Renal cortex interstitium (tissue), 11 donors: ENCODE measurements around the gene LILRB3. TPM values are rescaled to one million over a fixed set of nuclear protein-coding genes. Genes with fewer than 3 reads are reported as not detected.
"Not testable (repeated sequence)": the region's sequence is repeated elsewhere in the genome, so short reads cannot be mapped to it uniquely, and the experiment has no call there.

ENCODE experiments used
- DNase-seq, 11 donors: peaks; one replicate each; pipeline ENCODE4 v3.0.0-alpha.2; 2013; ENCODE audit warnings: low read depth in 9 of 11, low spot score in 4 of 11; ENCODE audit errors: extremely low read depth in 1 of 11
- polyA plus RNA-seq, 3 donors: library from polyadenylated mRNA; unstranded; fragments of 120-200 nt; gene quantifications; one replicate each; pipeline ENCODE4 v1.2.1, GENCODE V29; 2013; ENCODE audit not compliant: insufficient read length in 3 of 3

Gene LILRB3
- polyA plus RNA-seq, 3 donors: 1.0 to 3.8 (median 1.5) TPM

GRCh38 chr19:54247106-54247930, 24.5 kb upstream of the LILRB3 start:
- no peak for DNase-seq

DNA sequence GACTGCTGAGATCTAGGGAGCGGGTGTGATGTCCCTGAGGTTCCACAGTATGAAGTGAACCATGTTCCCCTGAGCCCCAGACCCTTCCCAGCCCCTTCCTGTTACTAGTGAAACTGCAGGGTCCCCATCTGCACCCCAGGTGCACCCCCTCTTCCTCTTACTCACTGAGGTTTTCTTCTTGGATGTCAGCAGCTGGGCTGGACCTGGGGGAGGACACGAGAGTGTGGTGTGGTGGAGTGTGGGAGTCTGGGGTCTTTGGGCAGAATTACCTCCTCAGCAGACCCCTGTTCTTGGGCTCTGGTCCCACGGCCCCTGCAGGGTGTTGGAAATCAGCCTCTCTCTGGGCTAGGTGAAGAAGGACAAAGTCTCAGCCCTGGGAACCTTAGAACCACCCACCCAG, 23.1 kb upstream of the LILRB3 start:
- no peak for DNase-seq

GRCh38 chr19:54243809-54244208, 21.0 kb upstream of the LILRB3 start:
- not testable (repeated sequence) for DNase-seq

- not testable (repeated sequence) for DNase-seq
These were observed 19.8 kb upstream of the LILRB3 start, which contains the start of gene LILRA6 for GRCh38 chr19:54242646-54243045. TSS of gene LILRA6 (minus strand) at chr19:54242790.

DNA sequence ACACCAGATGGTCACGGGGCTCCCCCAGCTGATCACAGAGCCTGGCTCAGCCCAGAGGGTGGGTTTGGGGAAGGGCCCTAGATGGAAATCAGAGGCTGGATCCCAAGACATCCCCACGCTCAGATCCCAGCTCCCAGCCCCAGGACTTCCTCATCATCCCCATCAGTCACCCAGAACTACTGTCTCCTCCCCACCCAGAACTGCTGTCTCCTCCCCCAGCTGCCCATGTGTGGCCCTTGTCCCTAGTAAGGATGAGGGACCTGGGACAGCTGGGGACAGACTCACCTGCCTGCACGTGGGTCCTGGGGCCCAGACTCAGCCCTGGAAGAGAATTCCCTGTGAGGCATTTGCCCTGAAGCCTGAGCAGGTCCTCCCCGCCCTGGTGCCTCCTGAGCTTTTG, 19.4 kb upstream of the LILRB3 start:
- not testable (repeated sequence) for DNase-seq

DNA sequence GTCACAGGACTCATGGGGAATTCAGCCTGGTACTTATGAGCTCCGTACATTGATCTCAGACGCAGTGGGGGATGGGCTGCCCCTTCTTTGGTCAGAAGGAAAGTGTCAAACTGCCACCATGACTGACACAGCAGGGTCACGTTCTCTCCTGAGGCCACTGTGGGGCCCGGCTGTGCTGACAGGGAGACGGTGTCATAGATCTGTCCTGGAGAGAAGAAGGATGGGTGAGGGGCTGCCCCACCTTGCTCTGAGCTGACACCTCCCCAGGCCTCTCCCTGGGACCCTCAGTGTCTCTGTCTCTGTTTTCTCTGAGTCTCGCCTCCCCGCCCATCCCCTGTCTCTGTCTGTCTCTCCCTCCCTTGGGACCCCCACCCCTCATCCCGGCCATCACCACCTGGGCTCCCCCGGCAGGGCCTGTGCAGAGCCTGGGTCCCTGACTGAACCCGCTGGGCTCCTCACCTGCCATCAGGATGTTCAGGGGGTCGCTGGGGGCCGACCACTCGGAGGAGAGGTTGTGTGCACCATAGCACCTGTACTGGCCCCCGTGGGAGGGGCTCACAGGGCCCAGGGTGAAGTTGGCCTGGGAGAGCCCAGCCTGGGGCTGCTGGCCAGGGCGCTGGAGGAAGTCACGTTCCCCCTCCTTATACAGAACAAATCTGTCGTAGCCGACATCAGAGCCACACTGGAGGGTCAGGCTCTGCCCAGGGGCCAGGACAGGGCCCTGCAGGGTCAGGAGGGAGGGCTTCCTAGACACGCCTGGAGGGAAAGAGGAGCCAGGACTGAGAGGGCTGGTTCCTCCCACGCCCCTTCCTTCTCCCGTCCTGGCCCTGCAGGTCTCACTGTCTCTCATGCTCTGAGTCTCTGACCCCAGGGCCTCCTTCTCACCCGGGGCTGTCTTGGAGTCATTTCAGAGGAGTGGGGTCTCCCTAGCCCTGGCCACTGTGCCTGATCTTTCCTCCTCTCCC, 17.8 kb upstream of the LILRB3 start:
- DNase-seq: not testable (repeated sequence)

DNA sequence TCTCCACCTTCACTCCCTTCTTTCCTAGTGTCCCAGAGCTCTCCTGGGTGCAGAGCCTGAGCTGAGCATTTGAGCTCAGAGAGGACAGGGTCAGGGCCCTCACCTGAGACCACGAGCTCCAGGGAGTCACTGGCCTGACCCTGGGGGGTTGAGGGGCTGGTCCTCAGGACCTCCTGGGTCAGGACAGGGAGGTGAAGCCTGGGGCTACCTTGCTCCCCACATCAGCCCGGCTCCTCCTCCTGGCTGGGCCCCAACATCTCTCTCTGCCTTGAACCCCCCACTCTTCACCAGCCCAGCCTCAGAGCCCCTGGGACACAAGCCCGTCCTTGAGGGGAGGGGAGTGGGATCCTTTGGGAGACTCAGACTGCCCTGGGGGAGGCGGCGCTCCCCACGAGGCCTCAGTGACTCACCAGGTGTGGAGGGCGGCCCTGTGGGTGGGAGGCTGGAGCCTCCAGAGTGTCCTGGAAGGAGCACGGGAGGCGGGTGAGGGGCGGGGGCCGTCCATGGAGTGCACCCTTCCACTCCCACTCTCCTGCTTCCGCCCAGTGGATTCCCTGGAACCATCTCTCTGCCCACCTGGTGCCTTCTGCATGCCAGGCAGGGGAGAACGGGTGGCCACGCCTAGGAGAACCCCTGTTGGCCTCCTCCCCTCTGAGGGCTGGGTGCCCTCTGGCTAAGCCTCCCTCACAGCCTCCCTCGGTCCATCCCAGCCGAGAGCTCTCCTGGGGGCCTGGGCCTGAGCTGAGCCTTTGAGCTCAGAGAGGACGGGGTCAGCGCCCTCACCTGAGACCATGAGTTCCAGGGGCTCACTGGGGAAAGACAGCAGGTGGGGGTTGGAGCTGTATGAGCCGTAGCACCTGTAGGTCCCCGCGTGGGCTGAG, 16.9 kb upstream of the LILRB3 start:
- DNase-seq: not testable (repeated sequence)

DNA sequence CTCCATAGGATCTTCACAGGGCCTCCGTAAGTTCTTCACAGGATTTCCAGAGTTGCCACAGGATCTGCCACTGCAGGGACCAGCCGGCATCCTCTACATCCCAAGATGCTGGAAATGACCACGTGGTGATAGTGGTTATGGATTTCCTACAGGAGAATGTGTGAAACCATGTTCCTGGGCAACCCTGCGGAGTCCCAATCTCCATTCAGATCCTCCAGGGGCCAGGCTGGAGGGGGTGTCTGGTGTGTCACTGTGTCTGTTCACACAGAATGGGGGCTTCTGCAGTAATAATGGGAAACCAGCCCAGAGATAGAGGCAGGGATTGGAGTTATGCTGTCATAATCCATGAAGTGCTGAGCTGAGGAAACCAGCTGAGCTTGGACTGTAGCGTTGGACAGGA, 11.1 kb upstream of the LILRB3 start:
- DNase-seq: no peak

GRCh38 chr19:54231077-54231931, 8.5 kb upstream of the LILRB3 start:
- DNase-seq: peak in 10 of 11 donors; percentile 45 to 77 (median 67)

DNA sequence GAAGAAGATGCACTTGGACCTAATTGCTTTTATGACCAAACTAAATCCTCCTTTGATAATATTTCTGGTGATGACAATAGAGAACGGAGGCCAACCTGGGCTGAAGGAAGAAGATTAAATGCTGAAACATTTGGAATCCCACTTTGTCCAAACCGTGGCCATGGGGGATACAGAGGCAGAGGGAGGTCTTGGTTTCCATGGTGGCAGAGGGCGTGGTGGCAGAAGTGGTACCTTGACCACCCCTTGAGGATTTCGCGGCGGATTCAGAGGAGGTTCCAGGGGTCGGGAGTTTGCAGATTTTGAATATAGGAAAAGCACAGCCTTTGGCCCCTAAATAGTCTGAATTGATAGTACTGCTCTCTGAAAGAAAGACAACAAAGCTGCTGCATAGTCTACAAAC, 7.2 kb upstream of the LILRB3 start:
- no peak for DNase-seq

GRCh38 chr19:54229146-54229545, 6.3 kb upstream of the LILRB3 start:
- no peak for DNase-seq

GRCh38 chr19:54224619-54225018, 1.8 kb upstream of the LILRB3 start:
- not testable (repeated sequence) for DNase-seq

- not testable (repeated sequence) for DNase-seq
These were observed 1.1 kb upstream of the LILRB3 start for GRCh38 chr19:54223937-54224281.

- DNase-seq: not testable (repeated sequence)
These were observed 600 bp upstream of the LILRB3 start for GRCh38 chr19:54223277-54223936.

DNA sequence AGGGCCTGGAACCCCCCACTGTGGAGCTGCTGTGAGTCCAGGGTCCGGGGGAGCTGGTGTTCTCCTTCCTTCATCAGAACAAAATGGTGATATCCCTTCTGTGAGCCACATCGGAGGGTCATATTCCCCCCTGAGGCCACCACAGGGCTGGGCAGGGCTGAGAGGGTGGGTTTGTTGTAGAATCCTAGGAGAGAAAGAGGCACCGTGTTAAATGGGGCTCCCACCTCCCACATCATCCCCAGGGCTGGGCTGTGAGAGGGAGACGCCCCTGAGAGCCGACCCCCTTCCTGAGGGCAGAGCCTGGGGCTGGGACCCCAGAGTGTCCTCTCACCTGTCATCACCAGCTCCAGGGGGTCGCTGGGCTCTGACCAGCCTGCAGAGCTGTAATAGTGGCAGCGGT, 860 bp downstream of the LILRB3 start:
- not testable (repeated sequence) for DNase-seq

- not testable (repeated sequence) for DNase-seq
These were observed 3.1 kb downstream of the LILRB3 start for GRCh38 chr19:54219702-54220101.

GRCh38 chr19:54218960-54219661, 3.7 kb downstream of the LILRB3 start:
- no peak for DNase-seq
